Smooth muscle cell (in vitro differentiated cells): ENCODE results near the gene SAMD4B. TPM values are rescaled to one million over a fixed set of nuclear protein-coding genes. Genes with fewer than 3 reads are reported as not detected.
A peak's percentile ranks its signal among the peaks of the same experiment; 100 is the strongest.

ENCODE experiments used
- DNase-seq: peaks from one replicate; lab custom pipeline; 2025; ENCODE audit not compliant: unreplicated experiment; lab: John Stamatoyannopoulos, UW
- H2AFZ ChIP-seq: fragments of 200-600 bp; sonication (generic); 2 replicates; pipeline ENCODE4 v1.6.0; 2016; ENCODE audit warnings: antibody characterized with exemption, low read depth, mild to moderate bottlenecking
- H3F3A ChIP-seq: fragments of 200-600 bp; sonication (generic); 2 replicates; pipeline ENCODE4 v1.6.0; 2017; ENCODE audit warnings: antibody characterized with exemption, low read depth
- H3K27ac ChIP-seq: fragments of 200-600 bp; sonication (generic); 2 replicates; pipeline ENCODE4 v1.5.1; 2016; ENCODE audit warnings: low read depth, mild to moderate bottlenecking
- H3K27me3 ChIP-seq: fragments of 200-600 bp; sonication (generic); 2 replicates; pipeline ENCODE4 v1.6.1; 2016; ENCODE audit warnings: low read depth, mild to moderate bottlenecking
- H3K36me3 ChIP-seq: fragments of 200-600 bp; sonication (generic); 2 replicates; pipeline ENCODE4 v1.5.1; 2016; ENCODE audit warnings: low read depth
- H3K4me1 ChIP-seq: fragments of 200-600 bp; sonication (generic); 2 replicates; pipeline ENCODE4 v1.5.1; 2016; ENCODE audit warnings: low read depth
- H3K4me2 ChIP-seq: fragments of 200-600 bp; sonication (generic); 2 replicates; pipeline ENCODE4 v1.6.0; 2016; ENCODE audit warnings: mild to moderate bottlenecking
- H3K4me3 ChIP-seq: fragments of 200-600 bp; sonication (generic); 2 replicates; pipeline ENCODE4 v1.5.1; 2016; ENCODE audit warnings: mild to moderate bottlenecking
- H3K79me2 ChIP-seq: fragments of 200-600 bp; sonication (generic); 2 replicates; pipeline ENCODE4 v1.6.0; 2016; ENCODE audit warnings: low read depth, mild to moderate bottlenecking
- H3K9ac ChIP-seq: fragments of 200-600 bp; sonication (generic); 2 replicates; pipeline ENCODE4 v1.6.0; 2016; ENCODE audit warnings: low read depth
- H3K9me3 ChIP-seq: fragments of 200-600 bp; sonication (generic); replicated peaks from 2 replicates; pipeline ENCODE4 v1.5.1; 2016; ENCODE audit warnings: low read depth
- H4K20me1 ChIP-seq: fragments of 200-600 bp; sonication (generic); 2 replicates; pipeline ENCODE4 v1.6.0; 2016; ENCODE audit warnings: low read depth
- CTCF ChIP-seq: fragments of 200-600 bp; sonication (generic); IDR thresholded peaks from 2 replicates; pipeline ENCODE4 v1.5.1; 2017; ENCODE audit warnings: borderline replicate concordance, mild to moderate bottlenecking, antibody characterized with exemption; ENCODE audit not compliant: insufficient read depth, poor library complexity, severe bottlenecking
- WGBS: methylation state at CpG from one replicate; pipeline ENCODE4 v1.1.7; 2016; ENCODE audit warnings: low lambda C conversion rate; 5-methylcytosine and 5-hydroxymethylcytosine counted together
- polyA plus RNA-seq: library from polyadenylated mRNA; unstranded; fragments of >200 nt; fragmentation: Nextera tagmentation; extraction: Ambion mirVana; gene quantifications from 2 replicates; pipeline ENCODE4 v1.2.1, GENCODE V29; 2016
- total RNA-seq: library from RNA; depleted of rRNA; stranded (reverse); fragments of >200 nt; gene quantifications from 2 replicates; pipeline ENCODE4 v1.2.3, GENCODE V29; 2014

Gene SAMD4B
- total and polyA plus RNA-seq, 2 experiments from 2014 or later, result 58.3 to 61.8 TPM

DNA sequence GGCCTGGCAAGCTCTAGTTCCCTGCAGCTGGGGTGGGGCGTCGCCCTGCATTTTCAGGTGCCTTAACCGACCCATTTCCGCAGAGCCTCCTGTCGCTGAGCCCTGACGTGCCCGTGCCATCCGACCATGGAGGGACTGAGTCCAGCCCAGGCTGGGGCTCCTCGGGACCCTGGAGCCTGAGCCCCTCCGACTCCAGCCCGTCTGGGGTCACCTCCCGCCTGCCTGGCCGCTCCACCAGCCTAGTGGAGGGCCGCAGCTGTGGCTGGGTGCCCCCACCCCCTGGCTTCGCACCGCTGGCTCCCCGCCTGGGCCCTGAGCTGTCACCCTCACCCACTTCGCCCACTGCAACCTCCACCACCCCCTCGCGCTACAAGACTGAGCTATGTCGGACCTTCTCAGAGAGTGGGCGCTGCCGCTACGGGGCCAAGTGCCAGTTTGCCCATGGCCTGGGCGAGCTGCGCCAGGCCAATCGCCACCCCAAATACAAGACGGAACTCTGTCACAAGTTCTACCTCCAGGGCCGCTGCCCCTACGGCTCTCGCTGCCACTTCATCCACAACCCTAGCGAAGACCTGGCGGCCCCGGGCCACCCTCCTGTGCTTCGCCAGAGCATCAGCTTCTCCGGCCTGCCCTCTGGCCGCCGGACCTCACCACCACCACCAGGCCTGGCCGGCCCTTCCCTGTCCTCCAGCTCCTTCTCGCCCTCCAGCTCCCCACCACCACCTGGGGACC, 65.6 kb downstream of the SAMD4B start:
- DNase-seq, result no peak
- Histone ChIP-seq H3K79me2 (peaks cover 27% of the 10 kb centered on the region), H3K27me3 (no peaks in the 10 kb centered on the region), H3K36me3 (no peaks in the 10 kb centered on the region), H3K4me3 (peak overlapping the region; percentile 96), H4K20me1 (peaks cover 23% of the 10 kb centered on the region), H2AFZ (no peak overlapping the region), H3K4me2 (peak overlapping the region; percentile 94), H3K9me3 (no peaks in the 10 kb centered on the region), H3K4me1 (peaks cover 22% of the 10 kb centered on the region), H3K9ac (peak overlapping the region; percentile 92), H3K27ac (peak overlapping the region; percentile 95), H3F3A (peaks cover 36% of the 10 kb centered on the region)
- no peak for TF ChIP-seq CTCF
- 45% methylated on average over 37 of the region's 40 CpGs for WGBS

DNA sequence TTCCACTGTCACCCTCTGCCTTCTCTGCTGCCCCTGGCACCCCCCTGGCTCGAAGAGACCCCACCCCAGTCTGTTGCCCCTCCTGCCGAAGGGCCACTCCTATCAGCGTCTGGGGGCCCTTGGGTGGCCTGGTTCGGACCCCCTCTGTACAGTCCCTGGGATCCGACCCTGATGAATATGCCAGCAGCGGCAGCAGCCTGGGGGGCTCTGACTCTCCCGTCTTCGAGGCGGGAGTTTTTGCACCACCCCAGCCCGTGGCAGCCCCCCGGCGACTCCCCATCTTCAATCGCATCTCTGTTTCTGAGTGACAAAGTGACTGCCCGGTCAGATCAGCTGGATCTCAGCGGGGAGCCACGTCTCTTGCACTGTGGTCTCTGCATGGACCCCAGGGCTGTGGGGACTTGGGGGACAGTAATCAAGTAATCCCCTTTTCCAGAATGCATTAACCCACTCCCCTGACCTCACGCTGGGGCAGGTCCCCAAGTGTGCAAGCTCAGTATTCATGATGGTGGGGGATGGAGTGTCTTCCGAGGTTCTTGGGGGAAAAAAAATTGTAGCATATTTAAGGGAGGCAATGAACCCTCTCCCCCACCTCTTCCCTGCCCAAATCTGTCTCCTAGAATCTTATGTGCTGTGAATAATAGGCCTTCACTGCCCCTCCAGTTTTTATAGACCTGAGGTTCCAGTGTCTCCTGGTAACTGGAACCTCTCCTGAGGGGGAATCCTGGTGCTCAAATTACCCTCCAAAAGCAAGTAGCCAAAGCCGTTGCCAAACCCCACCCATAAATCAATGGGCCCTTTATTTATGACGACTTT, 66.4 kb downstream of the SAMD4B start:
- H3K79me2 ChIP-seq, result peaks cover 33% of the 10 kb centered on the region
- no peak for TF ChIP-seq CTCF
- H3K36me3 ChIP-seq, result no peaks in the 10 kb centered on the region
- H3F3A ChIP-seq, result peaks cover 30% of the 10 kb centered on the region
- H3K4me1 ChIP-seq, result peaks cover 17% of the 10 kb centered on the region
- peaks cover 23% of the 10 kb centered on the region for H4K20me1 ChIP-seq
- no peak for DNase-seq
- 69% methylated on average over 17 of the region's 20 CpGs for WGBS
- H2AFZ ChIP-seq, result no peak overlapping the region
- no peaks in the 10 kb centered on the region for H3K9me3 ChIP-seq
- H3K27me3 ChIP-seq, result no peaks in the 10 kb centered on the region
- peak overlapping the region; percentile 94 for H3K4me2 ChIP-seq
- peak overlapping the region; percentile 92 for H3K9ac ChIP-seq
- H3K27ac ChIP-seq, result peak overlapping the region; percentile 95
- H3K4me3 ChIP-seq, result peak overlapping the region; percentile 96

DNA sequence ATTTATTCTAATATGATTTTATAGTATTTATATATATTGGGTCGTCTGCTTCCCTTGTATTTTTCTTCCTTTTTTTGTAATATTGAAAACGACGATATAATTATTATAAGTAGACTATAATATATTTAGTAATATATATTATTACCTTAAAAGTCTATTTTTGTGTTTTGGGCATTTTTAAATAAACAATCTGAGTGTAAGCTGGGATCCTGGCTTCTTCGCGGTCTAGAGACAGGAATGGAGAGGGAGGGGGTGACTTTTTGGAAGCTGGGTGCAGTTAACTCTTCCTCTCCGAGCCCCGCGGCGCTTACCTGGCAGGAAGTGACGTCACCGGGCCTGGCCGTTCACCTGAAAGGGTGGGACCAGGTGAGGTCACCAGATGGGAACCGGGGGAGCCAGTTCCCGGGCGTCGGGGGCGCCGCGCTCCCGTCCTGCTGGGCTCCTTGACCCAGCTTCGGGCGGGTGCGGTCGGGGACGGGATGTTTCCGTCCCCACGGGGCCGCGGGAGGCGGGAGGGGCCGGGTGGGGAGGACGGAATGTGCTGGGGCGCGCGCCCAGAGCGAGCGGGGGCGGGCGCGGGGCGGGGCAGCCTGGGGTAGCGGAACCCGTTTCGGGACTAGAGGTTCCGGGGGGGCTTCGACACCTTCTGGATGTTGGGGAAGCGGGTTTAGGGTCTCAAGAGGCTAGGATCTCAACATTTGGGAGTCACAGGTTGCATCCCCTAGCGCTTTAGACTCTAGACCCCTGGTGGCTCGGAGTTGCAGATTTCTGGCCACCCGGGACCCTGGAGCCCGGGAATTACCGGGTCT, 67.2 kb downstream of the SAMD4B start:
- TF ChIP-seq CTCF, result no peak
- H3K9me3 ChIP-seq, result no peaks in the 10 kb centered on the region
- H2AFZ ChIP-seq, result no peak overlapping the region
- peak overlapping the region; percentile 96 for H3K4me3 ChIP-seq
- DNase-seq, result no peak
- 2% methylated on average over 37 of the region's 52 CpGs for WGBS
- H3K79me2 ChIP-seq, result peaks cover 41% of the 10 kb centered on the region
- peaks cover 13% of the 10 kb centered on the region for H3K4me1 ChIP-seq
- H3K4me2 ChIP-seq, result peak overlapping the region; percentile 94
- H3K27me3 ChIP-seq, result no peaks in the 10 kb centered on the region
- peaks cover 25% of the 10 kb centered on the region for H4K20me1 ChIP-seq
- no peaks in the 10 kb centered on the region for H3K36me3 ChIP-seq
- H3K9ac ChIP-seq, result peak overlapping the region; percentile 92
- peak overlapping the region; percentile 95 for H3K27ac ChIP-seq
- peaks cover 25% of the 10 kb centered on the region for H3F3A ChIP-seq
